Dermis blood vessel endothelial cell (primary cell): Measurements from ENCODE around the gene HOXB9. TPM values are rescaled to one million over a fixed set of nuclear protein-coding genes. Genes with fewer than 3 reads are reported as not detected.
A peak's percentile ranks its signal among the peaks of the same experiment; 100 is the strongest.

Experiments
- DNase-seq: peaks from one replicate; pipeline ENCODE4 v3.0.0; 2010
- total RNA-seq: library from RNA; depleted of rRNA; stranded (reverse); fragments of >200 nt; gene quantifications from 2 replicates; pipeline ENCODE4 v1.2.3, GENCODE V29; 2014

The HOXB9 gene
- total RNA-seq, 1 donor from 2014 or later = 1.0 TPM

DNA sequence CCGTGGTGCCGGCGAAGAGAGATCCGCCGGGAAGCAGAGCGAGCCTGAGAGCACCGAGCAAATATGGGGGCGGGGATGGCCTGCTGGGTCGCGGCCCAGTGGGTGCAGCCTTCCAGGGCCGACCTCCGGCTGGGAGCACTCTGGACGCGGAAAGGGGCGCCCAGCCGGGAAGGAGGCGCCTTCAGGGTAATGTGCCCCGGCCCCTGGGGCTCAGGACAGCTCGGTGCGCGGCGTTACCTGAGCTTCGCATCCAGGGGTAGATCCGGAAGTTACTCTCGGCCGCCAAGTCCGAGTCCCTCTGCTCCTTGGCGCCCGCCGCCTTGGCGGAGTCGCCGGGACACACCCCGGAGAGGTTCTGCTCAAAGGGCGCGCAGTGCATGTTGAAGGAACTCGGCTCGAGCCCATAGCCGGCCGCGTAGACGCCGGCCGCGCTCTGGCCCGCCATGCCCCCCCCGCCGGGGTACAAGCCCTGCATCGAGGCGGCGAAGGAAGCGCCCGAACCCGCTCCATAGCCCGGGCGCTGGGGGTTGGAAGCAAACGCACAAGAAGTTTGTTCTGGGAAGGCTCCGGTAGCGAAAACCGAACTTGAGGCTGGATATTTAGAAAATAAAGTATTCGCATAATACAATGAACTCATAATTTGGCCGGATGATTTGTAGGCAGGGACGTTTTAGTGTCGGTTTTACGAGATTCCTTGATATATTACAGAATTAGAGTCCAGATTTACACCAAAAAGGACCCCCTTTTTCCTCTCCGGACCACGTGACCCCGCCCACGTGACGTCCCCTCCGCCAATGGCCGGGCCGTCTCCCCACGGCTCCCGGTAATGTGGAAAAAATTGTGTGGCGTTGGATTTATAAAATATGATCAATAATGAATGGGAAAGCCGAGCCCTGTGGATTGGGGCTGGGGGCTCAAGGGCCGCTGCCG is 15.6 kb downstream of the HOXB9 start, which contains the start of gene HOXB7:
TSS of gene HOXB7 (minus strand) at position 736 of the 930 bp plus-strand sequence. CDS start at position 637, 99 bp downstream.
- DNase-seq = peak; percentile 82

DNA sequence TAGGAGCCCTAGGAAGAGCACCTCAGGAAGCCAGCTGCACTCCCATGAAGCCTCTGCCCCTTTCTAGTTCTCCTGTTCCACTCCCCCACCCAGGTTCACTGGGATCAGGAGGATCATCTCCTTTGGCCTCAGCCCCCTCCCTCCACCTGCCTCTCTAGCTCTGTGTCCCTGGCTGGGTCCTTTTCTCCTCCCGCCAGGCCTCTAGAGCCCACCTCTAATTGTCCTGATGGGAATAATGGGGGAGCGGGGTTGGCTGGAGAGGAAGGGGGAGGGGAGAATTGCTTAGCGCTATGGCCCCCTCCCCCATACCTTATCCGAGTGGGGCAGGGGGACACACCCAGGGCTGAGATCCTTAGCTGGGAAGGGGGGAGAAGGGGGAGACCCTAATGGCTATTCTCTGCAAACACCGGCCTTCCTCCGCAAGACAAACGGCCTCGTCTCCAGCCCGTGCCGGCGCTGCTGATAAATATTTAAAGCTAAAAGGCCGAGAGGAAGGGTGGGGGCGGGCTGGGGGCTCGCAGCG is 16.3 kb downstream of the HOXB9 start:
- DNase-seq = no peak

DNA sequence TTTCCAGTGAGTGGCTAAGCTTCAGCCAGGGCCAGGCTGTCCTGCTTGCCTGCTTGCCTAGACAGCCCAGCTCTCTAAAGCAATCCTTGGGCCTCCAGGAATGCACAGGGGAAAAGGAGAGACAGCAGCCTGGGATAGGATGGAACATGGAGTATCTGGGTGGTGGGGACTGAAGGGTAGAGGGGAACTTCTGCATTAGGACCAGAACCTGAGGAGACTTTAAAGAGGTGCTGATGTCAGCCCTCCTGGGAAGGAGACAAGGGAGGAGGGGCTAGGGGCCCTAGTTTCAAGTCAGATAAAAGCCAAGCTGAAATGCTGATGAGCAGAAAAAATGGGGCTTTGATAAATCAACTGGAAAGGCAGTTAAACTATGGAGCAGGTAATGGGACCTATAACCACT is 17.1 kb downstream of the HOXB9 start:
- DNase-seq = no peak

DNA sequence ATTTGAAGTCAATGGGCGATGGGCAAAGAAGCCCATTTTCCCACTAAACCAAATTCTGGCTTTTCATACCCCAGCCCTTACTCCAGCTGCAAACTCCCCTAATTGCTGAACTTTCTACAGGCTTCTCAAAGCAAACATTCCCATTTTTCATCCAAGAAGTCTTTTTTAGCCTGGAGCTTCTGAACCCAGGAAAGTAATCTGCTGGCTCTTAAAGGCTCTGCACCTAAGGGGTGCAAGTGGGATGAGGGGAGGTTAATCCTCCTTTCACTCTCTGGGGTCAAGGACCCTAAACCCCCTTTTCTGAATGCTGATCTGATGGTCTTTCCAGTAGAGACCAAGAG is 17.7 kb downstream of the HOXB9 start:
- DNase-seq = no peak

DNA sequence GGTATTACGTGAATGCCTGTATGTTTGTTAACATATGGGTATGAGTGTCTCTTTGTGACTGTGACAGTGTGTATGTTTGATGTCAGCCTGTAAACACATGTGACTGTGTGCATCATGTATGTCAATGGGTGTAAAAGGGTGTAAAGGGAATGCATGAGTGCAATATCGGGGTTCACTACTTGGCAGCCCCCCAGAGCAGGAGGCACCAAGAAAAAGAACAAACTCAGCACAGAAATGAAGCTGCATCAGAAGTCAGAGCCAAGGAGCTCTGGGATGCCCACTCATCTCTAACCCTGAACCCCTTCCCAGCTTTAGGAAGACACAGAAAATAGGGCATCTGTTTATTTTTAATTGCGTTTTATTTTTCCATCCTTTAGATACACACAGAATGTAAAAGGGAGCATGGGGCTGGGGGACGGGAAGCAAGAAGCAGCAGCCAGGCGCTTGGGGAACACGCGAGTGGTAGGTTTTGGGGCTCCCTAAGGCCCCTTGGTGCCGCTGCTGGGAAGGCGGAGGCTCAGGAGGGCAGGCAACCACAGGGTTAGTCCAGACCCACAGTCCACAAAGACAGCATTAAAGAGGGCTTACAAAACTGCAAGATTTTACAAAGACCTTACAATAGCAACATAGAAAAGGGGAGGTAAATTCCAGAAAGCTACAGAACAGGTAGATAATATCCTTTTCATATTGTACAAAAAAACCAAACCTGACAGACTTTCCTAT is 19.1 kb downstream of the HOXB9 start:
- no peak for DNase-seq

DNA sequence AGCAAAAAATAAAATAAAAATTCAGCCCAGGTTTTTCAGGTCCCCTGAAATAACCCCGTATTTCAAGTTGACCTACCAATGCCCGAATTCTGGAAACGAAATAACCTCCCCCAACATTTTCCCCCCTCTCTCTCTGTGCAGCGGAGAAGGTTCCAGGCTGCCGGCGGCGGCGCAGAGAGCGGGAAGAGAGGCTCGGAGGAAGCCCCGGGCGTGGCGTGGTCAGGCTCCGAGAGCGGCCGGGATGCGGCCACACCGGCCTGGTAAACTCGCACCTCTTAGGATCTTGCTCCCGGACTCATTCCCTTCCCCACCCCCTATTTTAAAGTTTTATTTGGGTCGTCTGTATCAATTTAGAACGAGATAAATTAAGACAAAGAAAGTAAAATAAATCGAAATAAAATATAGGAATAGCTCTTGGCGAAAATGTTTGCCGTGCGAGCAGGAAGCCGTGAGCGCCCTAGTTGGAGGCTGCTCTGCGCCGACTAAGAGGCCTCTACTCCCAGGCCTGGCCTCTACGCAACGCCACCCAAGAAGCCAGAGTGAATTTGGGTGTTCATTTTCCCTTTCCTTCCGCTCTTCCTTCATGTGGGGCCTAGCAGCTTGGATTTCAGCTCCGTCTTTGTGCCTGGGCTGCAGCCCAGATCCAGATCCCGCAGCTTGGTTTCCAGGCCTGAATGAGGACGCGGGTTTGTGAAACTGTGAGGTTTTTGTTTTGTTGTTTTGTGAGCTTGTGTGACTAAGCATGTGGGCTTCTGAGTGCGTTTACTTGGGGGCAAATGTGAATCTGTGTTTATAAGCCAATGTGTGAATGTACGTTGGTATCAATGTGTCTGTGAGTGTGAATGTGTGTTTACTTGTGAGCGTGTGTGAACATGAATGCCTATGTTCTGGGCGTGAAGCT is 19.9 kb downstream of the HOXB9 start:
- peak; percentile 29 for DNase-seq

- DNase-seq = peak; percentile 36
These were observed 20.7 kb downstream of the HOXB9 start for GRCh38 chr17:48605409-48605919.

GRCh38 chr17:48604770-48605329 is 21.3 kb downstream of the HOXB9 start, which contains the start of gene HOXB6:
Gene HOXB6, minus strand, starts transcription at chr17:48604986. Its CDS starts 6,836 bp downstream, at chr17:48598150.
- DNase-seq = peak; percentile 82

DNA sequence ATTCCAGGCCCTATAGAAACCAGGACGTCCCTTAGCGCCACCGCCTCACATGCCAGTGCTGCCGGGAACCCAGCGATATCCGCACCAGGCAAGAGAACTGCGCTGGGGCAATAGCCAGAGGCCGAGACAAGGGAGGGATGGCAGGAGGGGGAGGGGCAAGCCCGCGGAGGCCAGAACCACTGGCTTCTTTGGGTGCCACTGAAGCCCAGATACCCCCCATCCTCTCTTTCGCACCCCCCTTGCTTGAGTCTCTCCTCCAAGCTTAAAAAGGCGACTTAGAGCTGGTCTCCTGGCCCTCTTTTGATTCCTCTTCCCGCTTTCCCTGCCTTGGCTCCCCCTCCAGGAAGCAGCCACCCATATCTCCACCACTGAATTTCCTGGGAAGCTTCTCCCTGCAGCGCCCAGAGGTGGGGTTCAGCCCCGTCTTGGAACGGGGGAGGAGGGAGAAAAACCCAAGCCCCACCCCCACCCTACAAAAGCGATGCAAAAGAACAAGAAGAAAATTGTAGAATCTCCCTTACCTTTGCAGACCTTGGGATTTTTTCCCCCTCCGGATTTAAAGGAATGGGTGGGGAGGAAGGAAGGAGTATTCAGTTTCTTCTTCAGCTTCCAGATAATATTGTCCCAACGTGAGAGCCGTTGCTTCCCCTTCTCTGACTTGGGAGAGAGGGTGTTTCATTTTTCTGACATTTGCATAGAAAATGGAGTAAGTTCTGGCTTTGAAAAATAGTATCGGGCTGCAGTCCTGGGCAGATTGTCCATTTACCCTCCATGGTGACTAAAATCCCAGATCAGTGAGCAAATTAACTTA is 22.0 kb downstream of the HOXB9 start:
- no peak for DNase-seq

DNA sequence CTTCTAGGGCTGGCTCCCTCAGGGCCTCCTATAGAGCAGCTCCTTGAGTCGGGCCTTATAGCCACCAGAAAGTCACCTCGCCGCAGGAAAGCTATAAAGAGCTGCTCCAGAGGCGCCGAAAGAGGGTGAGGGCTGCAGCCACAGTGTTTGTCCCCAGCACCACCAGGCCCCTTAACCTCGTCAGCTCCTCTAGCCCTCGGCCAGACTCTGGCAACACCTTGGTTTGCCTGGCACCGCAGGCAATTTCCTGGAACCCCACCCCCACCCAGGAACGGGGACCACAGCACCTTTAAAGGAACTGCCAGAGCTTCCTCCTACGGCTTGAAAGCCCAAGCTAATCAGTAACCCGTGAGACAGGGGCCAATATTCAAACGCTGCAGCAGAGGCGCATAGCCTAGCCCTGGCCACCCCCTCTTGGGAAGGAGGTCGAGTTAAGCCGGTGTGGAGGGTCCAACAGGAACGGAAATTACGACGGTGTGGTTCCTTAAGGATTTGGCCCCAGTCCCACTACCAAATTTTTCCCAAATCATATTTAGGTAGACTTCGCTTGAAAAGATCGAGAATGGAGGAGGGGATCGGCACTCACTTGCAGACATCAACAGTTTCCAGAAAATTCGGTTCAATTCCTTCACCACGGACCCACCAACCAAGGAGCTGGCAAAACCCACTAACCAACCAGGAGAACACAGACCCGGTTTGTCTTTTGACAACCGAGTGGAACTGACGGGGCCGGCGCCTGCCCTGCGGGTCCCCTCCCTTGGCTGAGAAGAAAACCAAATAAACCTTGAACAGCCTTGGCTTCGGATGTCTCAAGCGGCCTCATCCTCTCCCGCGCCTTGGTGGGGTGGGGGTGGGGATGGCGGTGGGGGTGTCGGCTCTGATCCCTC is 24.4 kb downstream of the HOXB9 start:
- no peak for DNase-seq

- DNase-seq = no peak
These were observed 25.0 kb downstream of the HOXB9 start for GRCh38 chr17:48601207-48601538.

GRCh38 chr17:48600244-48601098 is 25.7 kb downstream of the HOXB9 start:
- DNase-seq = no peak

DNA sequence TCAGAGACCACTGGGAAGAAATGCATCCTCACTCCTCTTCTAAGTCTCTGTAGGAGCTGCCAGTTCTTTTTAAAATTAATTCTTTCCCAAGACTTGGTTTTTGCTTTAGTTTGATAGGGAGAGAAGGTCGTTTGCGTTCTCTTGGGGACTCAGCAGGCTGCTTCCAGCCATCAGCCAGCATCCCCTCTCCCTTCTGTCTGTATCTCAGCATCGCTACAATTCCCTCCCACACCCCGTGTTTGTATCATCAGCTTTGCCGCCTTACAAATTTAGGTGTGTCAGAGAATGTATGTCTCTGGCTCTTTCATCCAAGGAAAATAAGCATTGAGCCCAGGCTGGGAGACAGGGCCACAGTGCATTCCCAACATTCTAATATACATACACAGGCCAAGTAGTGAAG is 26.8 kb downstream of the HOXB9 start:
- DNase-seq = no peak

DNA sequence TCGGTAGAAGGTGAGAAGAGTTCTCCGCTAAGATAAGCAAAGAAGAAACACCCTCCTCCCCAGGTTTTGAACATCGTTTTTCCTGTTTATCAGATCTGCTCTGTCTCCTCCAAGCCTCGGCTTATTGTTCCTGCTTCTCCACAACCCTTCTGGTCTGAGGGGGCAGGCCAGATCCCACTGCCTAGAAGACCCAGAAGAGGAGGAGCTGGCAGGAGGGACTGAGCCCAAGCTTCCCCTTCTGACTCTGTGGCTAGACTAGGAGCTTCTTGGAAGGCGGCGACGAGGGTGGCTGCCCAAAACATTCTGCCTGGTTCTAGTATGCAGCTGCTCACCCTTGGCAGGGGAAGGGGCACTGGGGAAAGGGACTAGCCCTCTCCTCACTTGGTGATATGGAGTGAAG is 27.4 kb downstream of the HOXB9 start:
- DNase-seq = peak; percentile 30

- DNase-seq = peak; percentile 71
These were observed 28.2 kb downstream of the HOXB9 start for GRCh38 chr17:48597778-48598631.

DNA sequence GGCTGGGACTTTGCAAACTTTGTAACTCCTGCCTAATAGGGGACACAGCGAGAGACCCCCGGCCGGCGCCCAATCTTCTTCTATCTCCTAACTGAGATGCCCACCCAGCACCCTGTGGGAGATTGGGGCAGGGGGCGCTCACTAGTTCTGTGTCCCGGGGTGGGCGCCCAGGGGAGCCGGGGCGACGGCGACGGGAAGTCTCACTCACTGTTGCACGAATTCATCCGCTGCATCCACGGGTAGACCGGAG is 28.7 kb downstream of the HOXB9 start:
- DNase-seq = no peak

- peak; percentile 30 for DNase-seq
These were observed 29.2 kb downstream of the HOXB9 start for GRCh38 chr17:48596735-48597527.
